B cell (primary cell): ENCODE measurements around the gene IL1RAPL1. TPM values are rescaled to one million over a fixed set of nuclear protein-coding genes. Genes with fewer than 3 reads are reported as not detected.

ENCODE experiments used
- ATAC-seq: fragments of 200-7000 bp; cut with Tn5 transposase; one replicate; pipeline ENCODE4 v1.10.0; 2021; ENCODE audit warnings: low read depth, mild to moderate bottlenecking, moderate number of reproducible peaks, moderate library complexity
- CTCF ChIA-PET: fragments of 350-600 bp; sonication (Branson Sonifier 250); formaldehyde crosslinking; loops from one replicate; lab custom pipeline; 2021; ENCODE audit warnings: antibody characterized with exemption, inconsistent platforms; lab: Charles Lee
- POLR2A ChIA-PET: fragments of 350-600 bp; sonication (Branson Sonifier 250); formaldehyde crosslinking; loops from one replicate; lab custom pipeline; 2021; ENCODE audit warnings: antibody characterized with exemption; lab: Charles Lee
- DNase-seq: peaks from one replicate; pipeline ENCODE4 v3.0.0; 2013
- H2AFZ ChIP-seq: 2 replicates; pipeline ENCODE4 v1.6.1; 2012; ENCODE audit warnings: mild to moderate bottlenecking, low read depth, low read length; ENCODE audit not compliant: insufficient read depth, poor library complexity, severe bottlenecking
- H3K27ac ChIP-seq, 2 donors: 1 replicate in 1 of 2; 2 replicates in 1 of 2; pipeline ENCODE4 v1.5.1; 2012 to 2013; ENCODE audit warnings: low read length in 2 of 2, mild to moderate bottlenecking in 2 of 2, moderate library complexity in 1 of 2
- H3K27me3 ChIP-seq, 4 experiments: fragments of 200-600 bp in 1 of 4; sonication (generic) in 1 of 4; replicated peaks in 1 of 4; 1 replicate in 2 of 4; 2 replicates in 2 of 4; pipeline versions ENCODE4 v1.6.1 to v1.7.0; 2013 to 2016; ENCODE audit warnings: low read length in 3 of 4, mild to moderate bottlenecking in 2 of 4, mixed read lengths in 1 of 4, moderate library complexity in 1 of 4; ENCODE audit not compliant: insufficient read depth in 4 of 4, control insufficient read depth in 3 of 4; ENCODE audit errors: control extremely low read depth in 1 of 4
- H3K36me3 ChIP-seq, 2 experiments: replicated peaks in 1 of 2; 1 replicate in 1 of 2; 2 replicates in 1 of 2; pipeline versions ENCODE4 v1.6.1 to v1.7.1; 2013; ENCODE audit warnings: low read length in 1 of 2; ENCODE audit not compliant: insufficient read depth in 2 of 2, control insufficient read depth in 1 of 2; ENCODE audit errors: control extremely low read depth in 1 of 2, extremely low read depth in 1 of 2
- H3K4me1 ChIP-seq, 2 donors: fragments of 200-600 bp in 1 of 2; sonication (generic) in 1 of 2; 1 replicate in 1 of 2; 2 replicates in 1 of 2; pipeline versions ENCODE4 v1.5.1 to v1.6.1; 2013 to 2017; ENCODE audit warnings: low read length in 2 of 2; ENCODE audit not compliant: control insufficient read depth in 2 of 2, insufficient read depth in 2 of 2
- H3K4me2 ChIP-seq: replicated peaks from 2 replicates; pipeline ENCODE3; 2012; ENCODE audit warnings: mild to moderate bottlenecking, low read depth, low read length; ENCODE audit not compliant: poor library complexity, severe bottlenecking
- H3K4me3 ChIP-seq, 5 experiments: fragments of 200-600 bp in 1 of 5; sonication (generic) in 1 of 5; 1 replicate in 3 of 5; 2 replicates in 2 of 5; pipeline versions ENCODE4 v1.5.1 to v1.7.0; 2011 to 2016; ENCODE audit warnings: low read length in 4 of 5, mild to moderate bottlenecking in 4 of 5, low read depth in 2 of 5, control low read depth in 1 of 5, moderate library complexity in 1 of 5; ENCODE audit not compliant: insufficient read depth in 1 of 5; ENCODE audit errors: control extremely low read depth in 1 of 5, extremely low read depth in 1 of 5
- H3K79me2 ChIP-seq: fragments of 200-600 bp; sonication (generic); one replicate; pipeline ENCODE4 v1.6.0; 2016; ENCODE audit warnings: low read length; ENCODE audit not compliant: control insufficient read depth, insufficient read depth
- H3K9ac ChIP-seq: fragments of 200-600 bp; sonication (generic); 2 replicates; pipeline ENCODE4 v1.6.1; 2017; ENCODE audit warnings: mild to moderate bottlenecking, low read length, moderate library complexity
- H3K9me3 ChIP-seq, 3 donors: one replicate each; pipeline versions ENCODE4 v1.6.1 to v1.7.1; 2013; ENCODE audit warnings: low read length in 2 of 3; ENCODE audit not compliant: control insufficient read depth in 2 of 3, insufficient read depth in 1 of 3; ENCODE audit errors: control extremely low read depth in 1 of 3
- H4K20me1 ChIP-seq: 2 replicates; pipeline ENCODE4 v1.6.0; 2012; ENCODE audit warnings: mild to moderate bottlenecking, low read length; ENCODE audit not compliant: insufficient read depth, control insufficient read depth, poor library complexity, severe bottlenecking
- H3K27ac Mint-ChIP-seq: one replicate; pipeline ENCODE4 v1.8.0; 2021; ENCODE audit warnings: mixed read lengths
- H3K27me3 Mint-ChIP-seq: one replicate; pipeline ENCODE4 v1.8.0; 2021; ENCODE audit warnings: mixed read lengths
- H3K4me1 Mint-ChIP-seq: one replicate; pipeline ENCODE4 v1.8.0; 2021; ENCODE audit warnings: mixed read lengths
- H3K4me3 Mint-ChIP-seq: one replicate; pipeline ENCODE4 v1.8.0; 2021; ENCODE audit warnings: mixed read lengths
- H3K9me3 Mint-ChIP-seq: one replicate; pipeline ENCODE4 v1.8.0; 2022; ENCODE audit warnings: mixed read lengths; ENCODE audit not compliant: insufficient read depth
- CTCF ChIP-seq: fragments of 200-600 bp; IDR thresholded peaks from one replicate; pipeline ENCODE4 v1.8.0; 2022; ENCODE audit warnings: antibody characterized with exemption, mild to moderate bottlenecking
- EZH2 ChIP-seq: IDR thresholded peaks from 2 replicates; pipeline ENCODE4 v1.6.1; 2012; ENCODE audit warnings: borderline replicate concordance, low read depth, mild to moderate bottlenecking, moderate library complexity, low read length; ENCODE audit not compliant: insufficient read depth, poor library complexity, severe bottlenecking
- WGBS: methylation state at CpG from one replicate; pipeline ENCODE4 v1.1.5; 2013; ENCODE audit warnings: missing lambda C conversion rate; ENCODE audit not compliant: insufficient coverage; 5-methylcytosine and 5-hydroxymethylcytosine counted together
- intact Hi-C: fragments of 100-400 bp; cut with micrococcal nuclease; formaldehyde crosslinking; loops from one replicate; pipeline ENCODE4 v1.10.0; 2022
- polyA plus RNA-seq: library from polyadenylated mRNA; depleted of rRNA; stranded (reverse); fragments of >200 nt; gene quantifications from 2 replicates; pipeline ENCODE4 v1.2.3, GENCODE V29; 2012
- total RNA-seq, 2 donors: library from RNA; stranded (reverse); fragments of 120-200 nt in 1 of 2; gene quantifications; 1 replicate in 1 of 2; 2 replicates in 1 of 2; pipeline versions ENCODE4 v1.2.3 to v1.2.4, GENCODE V29; 2013 to 2022

The IL1RAPL1 gene
- total and polyA plus RNA-seq, 2 donors (not counting 1 experiment from before 2014, with no cell fraction given): not detected

DNA sequence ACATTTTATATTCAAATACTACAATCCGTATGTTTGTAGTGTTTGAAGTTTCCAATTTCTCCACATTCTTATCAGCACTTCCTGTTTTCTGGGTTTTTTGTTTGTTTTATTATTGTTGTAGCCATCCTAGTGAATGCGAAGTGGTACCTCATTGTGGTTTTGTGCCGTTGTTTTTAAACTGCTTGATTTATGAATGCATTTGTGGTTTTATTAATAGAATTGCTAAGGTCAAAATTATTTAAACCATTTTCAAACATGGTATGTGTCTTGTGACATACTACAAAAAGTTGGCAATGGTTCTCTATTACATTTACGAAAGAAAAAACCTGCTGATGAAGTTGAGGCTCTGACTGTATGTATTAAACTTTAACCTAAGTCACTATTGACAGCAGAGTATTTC, 848.1 kb downstream of the IL1RAPL1 start:
- no peak overlapping the region for H2AFZ ChIP-seq
- no peak overlapping the region for H3K4me3 ChIP-seq
- H3K36me3 ChIP-seq: no peaks in the 10 kb centered on the region
- no peaks in the 10 kb centered on the region for H3K9me3 ChIP-seq
- no peak overlapping the region for H3K4me3 Mint-ChIP-seq
- no peak for DNase-seq
- H4K20me1 ChIP-seq: no peaks in the 10 kb centered on the region
- ATAC-seq: no peak
- H3K27ac Mint-ChIP-seq: no peak overlapping the region
- TF ChIP-seq EZH2: no peak
- TF ChIP-seq CTCF: no peak
- CTCF ChIA-PET: no interaction called here
- H3K27me3 Mint-ChIP-seq: no peaks in the 10 kb centered on the region
- no CpG with 5 or more reads among the region's 4 CpGs for WGBS
- H3K27ac ChIP-seq: no peak overlapping the region
- H3K27me3 ChIP-seq: no peaks in the 10 kb centered on the region
- no peaks in the 10 kb centered on the region for H3K4me1 Mint-ChIP-seq
- no peaks in the 10 kb centered on the region for H3K4me1 ChIP-seq
- H3K79me2 ChIP-seq: no peaks in the 10 kb centered on the region
- no peak overlapping the region for H3K9ac ChIP-seq
- POLR2A ChIA-PET: no interaction called here
- no peak overlapping the region for H3K4me2 ChIP-seq
- no peaks in the 10 kb centered on the region for H3K9me3 Mint-ChIP-seq
- intact Hi-C loops: no loop called here

DNA sequence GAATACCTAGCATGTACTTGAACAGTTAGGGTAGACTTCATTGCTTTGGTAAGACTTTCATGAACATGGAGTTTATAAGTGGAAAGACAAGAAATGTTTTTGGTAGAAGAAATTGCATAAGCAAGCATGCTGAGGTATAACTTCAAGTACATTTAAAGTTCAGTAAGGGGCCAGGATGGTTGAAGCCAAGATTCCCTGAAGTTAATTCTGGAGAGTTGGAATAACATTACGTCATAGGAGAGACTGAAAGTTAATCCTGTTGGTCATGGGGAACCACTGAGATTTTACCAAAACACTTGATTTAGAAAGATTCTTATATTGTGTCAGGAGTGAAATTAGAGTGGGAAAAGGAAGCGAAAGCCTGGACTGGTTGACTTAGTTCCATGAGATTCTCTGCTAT, 860.6 kb downstream of the IL1RAPL1 start:
- H3K36me3 ChIP-seq: no peaks in the 10 kb centered on the region
- H3K9ac ChIP-seq: no peak overlapping the region
- H4K20me1 ChIP-seq: no peaks in the 10 kb centered on the region
- TF ChIP-seq EZH2 (no peak), CTCF (no peak)
- H3K4me3 Mint-ChIP-seq: no peak overlapping the region
- intact Hi-C loops: no loop called here
- no peak for ATAC-seq
- H3K27me3 ChIP-seq: no peaks in the 10 kb centered on the region
- H3K79me2 ChIP-seq: no peaks in the 10 kb centered on the region
- DNase-seq: no peak
- no CpG with 5 or more reads among the region's 2 CpGs for WGBS
- no peak overlapping the region for H3K27ac ChIP-seq
- no peak overlapping the region for H3K4me2 ChIP-seq
- H3K4me1 ChIP-seq: no peaks in the 10 kb centered on the region
- H3K27ac Mint-ChIP-seq: no peak overlapping the region
- ChIA-PET POLR2A (no interaction called here), CTCF (no interaction called here)
- H2AFZ ChIP-seq: no peak overlapping the region
- no peaks in the 10 kb centered on the region for H3K27me3 Mint-ChIP-seq
- H3K9me3 ChIP-seq: no peaks in the 10 kb centered on the region
- no peak overlapping the region for H3K4me3 ChIP-seq
- H3K9me3 Mint-ChIP-seq: no peaks in the 10 kb centered on the region
- H3K4me1 Mint-ChIP-seq: peaks cover 7% of the 10 kb centered on the region
